Stimulated activated CD4-positive, alpha-beta T cell treated with anti-CD3 and anti-CD28 coated beads, Interleukin-2, amount 100 ng/mL, for 24 hours (primary cell): ENCODE measurements around the gene CBX4.

ENCODE experiments used
- DNase-seq, 2 donors: peaks; one replicate each; pipeline ENCODE4 v3.0.0-alpha.2; 2020

Gene CBX4

DNA sequence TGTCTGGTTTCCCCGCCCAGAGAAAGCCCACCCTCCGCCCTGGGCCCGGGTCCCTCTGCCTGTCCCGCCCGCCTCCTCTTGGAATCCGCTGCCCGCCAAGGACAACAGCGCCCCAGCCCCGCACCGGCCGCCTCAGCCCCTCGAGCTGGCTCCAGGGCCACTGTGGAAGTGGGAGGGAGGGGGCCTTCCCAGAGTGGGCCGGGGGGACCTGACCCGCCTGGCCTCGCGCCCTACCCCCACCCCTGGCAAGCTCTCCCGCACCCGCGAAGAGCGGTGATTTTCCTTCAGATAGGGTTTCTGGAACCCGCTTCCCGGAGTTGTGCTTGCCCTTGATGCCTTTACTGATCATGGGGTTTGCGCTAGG, 40.1 kb downstream of the CBX4 start:
- DNase-seq, result no peak

DNA sequence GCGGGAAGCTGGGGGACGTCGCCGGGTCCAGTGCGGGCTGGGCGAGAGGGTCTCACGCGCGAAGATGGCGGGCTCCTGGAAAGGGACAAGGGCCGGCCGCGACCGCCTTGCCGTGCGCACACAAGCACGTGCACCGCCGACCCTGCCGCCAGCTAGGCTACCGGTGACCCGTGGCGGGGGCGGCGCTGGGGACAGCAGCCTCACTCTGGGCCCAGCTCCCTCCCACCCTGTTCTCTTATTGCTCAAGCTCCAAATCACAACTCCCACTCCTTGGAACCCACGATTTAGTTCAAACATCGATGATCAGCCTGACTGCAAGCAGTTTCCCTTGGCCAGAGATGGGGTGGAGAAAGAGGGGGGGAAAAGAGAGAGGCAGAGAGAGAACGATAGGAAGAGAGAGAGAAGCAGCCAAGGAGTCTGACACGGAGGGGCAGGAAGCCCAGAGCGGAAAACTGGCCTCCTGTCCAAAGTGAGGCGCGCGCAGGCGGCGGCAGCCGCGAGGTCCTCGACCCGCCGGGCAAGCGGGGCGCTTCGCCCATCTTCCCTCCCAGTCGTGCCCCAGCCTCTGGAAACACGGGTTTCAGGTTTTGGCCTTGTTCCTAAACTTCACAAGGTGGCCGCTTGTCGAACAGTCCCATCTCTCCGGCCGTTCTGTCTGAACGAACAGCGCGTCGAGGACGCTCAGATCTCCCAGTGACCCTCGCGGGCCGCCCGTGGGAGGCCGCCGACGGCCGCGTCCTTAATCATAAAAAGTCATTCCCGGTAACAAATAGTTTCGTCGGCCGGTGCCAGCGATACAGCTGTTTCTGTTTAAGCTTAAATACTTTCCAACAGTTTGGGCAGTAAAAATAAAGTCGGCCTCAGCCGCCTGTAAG, 40.7 kb downstream of the CBX4 start:
- peak in 1 of 2 donors; percentile 26 for DNase-seq

DNA sequence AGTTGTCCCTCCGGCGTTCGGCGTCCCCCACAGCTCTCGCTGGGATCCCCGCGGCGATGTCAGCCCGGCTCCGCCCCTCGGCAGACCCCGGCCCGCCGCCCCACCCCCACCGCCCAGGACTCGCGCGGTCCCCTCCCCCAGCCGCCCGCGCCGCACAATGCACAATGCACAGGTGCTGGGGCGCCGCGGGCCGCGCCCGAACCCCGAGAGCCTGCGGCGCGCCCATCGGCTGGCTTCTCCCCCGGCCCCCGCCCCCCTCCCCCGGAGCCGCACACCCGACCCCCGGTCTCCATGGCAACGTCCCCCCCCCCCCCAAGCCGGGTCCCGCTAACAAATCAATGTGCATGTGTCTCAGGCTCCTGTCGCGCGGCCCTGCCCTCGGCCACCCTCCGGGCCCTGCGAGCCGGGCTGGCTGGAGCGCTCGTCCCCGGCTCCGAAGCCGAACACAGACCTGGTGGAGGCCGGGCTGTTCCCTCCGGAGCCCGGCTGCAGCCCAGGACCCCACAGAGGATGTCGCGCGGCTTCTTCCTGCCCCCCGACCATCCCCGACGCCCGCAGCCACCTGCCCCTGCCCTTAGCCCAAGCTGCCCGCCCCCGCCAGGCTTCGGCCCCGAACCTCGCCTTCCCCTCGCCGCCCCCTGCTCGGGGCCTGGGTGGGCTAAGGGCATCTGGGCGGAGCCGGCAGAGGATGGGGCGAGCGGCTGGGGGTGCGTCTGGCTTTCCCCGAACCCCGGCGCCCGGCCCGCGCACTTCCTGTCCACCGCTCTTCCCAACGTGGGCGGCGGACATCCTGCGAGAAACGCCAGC, 41.5 kb downstream of the CBX4 start:
- no peak for DNase-seq

DNA sequence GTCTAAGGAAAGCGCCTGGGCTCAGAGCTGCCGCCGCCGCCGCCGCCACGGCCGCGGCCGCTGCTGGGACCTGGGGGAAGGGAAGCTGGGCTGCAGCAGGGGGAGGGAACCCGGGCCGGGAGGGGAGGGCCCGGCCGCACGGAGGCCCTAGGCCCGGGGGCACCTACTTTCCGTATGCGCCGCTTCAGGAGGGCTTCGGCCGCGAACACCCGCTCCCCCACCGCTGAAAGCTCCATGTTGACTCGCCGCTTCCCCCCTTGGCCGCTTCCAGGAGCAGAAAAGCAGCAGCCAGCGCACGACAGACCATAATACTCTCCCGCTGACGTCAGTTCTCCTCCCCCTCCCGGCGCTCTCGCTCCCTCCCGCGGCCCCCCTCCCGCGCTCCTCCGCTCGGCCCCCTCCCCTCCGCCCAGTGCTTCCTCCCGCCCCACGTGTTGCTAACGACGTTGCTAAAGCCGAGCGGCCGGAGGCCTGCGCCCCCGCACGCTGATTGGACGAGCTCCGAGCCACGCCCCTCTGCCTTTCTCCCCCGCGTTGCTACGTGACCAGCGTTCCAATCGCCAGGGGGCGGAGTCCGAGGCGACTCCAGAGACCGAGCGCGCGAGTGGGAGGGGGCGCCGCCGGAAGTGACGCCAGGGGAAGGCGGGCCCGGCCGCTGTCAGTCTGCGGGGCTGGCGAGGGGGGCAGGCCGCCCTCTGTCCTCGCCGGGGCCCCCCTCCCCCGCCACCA, 42.3 kb downstream of the CBX4 start, which contains the start of gene CBX8:
TSS of gene CBX8 (minus strand) at position 315 of the 729 bp plus-strand sequence. CDS start at position 236, 79 bp downstream.
- DNase-seq, result peak; percentile 99 to 100

DNA sequence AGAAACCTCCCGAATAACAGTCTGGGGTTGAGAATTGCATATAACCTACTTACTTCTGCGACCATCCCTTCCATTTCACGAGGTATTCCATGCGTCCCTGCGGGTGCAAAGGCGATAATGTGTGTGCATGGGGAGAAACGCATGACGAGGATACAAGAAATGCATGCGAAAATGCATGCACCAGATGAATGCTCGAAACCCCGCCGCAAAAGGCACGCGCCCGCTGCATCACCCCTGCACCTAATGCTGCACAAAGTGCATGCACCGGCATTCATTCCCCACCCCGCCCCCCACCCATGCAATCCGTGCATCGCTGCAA, 42.8 kb downstream of the CBX4 start:
- no peak for DNase-seq

DNA sequence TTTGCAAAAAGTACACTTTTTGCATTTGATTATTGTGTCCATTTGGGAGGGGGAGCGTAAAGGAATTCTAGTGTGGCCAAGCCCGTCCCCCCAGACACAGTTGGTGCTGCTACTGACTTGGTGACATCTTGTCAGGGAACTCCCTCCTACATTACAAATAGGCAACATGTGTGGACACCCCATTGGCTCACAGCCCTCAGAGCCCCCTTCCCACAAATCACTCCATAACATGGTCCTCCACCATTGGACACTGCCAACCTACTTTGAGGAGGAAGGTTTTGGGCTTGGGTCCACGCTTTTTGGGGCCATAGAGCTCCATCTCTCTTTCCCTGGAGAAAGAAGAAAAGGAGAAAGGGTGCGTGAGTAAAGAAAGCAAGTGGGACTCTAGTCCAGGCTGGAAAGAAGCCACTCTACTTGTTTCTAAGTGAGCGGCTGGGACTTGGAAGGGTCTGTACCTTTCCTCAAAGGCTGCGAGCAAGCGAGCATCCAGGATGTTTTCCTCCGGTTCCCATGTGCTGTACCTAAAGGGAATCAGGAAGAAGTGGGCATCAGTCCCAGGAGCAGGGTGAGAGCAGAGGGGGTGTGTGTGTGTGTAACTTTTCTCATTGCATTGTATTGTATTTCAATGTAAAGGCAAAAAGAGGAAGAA, 43.3 kb downstream of the CBX4 start:
- DNase-seq, result no peak

DNA sequence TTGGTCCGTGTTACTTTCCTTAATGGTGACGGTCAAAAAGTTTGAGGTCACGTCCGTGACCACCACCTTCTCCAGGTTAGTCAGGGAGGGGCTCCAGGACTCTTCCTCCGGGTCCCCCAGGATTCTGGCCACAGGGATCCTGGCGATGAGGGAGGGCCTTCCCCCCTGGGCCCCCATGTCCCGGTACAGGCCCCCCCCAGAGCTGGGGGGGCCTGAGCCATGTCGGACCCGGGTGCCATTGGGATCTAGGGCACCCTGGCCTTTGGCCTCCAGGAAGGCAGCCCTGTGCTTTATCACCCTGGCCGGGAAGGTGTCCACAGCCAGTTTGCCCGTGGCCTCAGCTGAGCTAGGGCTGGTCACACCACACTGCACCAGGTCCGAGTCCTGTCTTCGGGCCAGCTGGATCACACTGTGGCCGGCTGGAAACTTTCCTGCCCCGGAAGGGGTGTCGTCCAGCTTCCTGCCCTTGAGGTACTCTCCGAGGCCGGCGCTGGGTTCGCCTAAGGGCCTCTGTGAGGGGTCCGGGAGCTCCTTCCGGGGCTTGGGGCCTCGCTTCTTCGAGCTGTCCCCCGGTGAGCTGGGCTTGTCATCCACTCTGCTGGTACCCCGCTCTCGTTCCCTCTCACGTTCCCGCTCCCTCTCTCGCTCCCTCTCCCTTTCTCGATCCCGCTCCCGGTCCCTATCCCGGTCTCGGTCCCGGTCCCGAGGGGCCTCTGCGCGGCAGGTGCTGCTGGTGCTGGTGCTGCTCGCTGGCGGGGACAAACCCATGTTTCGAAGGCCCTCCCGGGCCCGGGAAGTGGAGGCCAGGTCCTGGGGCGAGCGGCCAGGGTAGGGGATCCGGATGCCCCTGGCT, 44.4 kb downstream of the CBX4 start:
- no peak for DNase-seq

DNA sequence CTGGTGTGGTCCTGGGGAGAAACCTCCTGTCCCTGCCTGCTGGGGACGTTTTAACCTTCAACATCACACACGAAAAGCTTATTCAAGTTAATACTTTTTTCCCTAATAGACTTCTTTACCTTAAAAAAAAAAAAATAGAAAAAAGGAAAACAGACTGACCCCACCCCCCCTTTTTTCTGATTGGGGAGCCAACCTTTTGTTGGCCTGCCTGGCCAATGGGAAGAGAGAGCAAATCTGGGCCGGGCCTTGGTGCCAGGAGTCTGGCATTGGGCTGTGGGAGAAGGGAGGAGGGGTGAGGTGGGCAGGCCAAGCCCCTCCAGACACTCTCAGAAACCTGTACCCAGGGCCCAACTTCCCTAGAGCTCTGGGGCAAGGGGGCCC, 45.3 kb downstream of the CBX4 start:
- no peak for DNase-seq

DNA sequence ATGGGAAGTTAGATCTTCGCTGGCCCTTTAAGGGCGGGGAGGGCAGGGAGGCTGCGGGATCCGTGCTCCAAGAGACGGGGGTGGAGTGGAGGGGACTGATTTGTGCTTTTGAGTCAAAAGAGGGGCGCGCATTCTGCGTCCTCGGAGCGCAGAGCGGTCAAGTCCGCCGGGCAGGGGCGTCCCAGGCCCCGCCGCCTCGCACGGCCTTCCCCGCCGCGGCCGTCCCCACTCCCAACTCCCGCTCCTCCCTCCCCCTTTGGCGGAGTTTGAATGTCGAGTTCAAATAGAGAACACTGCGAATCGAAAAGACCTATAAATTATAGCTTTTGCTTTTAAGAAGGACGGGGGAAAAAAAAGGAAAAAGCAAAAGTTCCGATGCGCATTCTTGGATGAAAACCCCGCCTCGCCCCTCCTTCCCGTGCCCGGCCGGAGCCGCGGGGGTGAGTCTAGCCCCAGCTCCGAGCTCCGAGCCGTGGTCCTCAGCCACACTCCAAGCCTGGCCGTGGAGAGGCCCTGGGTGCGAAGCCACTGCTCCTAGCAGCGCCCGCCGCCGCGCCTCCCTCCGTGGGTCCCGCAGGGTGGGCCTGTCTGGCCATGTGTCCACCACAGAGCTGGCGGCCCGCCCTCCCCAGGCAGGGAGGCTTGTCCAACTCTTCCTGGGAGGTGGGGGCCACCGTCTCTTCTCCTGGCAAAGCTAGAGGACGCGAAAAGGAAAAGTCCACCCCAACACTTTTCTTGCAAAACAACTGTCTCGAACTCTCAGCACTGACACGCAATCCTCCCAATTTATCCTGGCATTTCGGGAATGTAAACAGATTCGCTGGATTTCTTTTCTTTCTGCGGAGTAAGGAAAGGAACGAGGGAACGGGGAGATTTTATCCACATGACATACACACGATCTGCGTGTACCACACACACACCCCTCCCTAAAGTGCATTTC, 46.0 kb downstream of the CBX4 start:
- no peak for DNase-seq

DNA sequence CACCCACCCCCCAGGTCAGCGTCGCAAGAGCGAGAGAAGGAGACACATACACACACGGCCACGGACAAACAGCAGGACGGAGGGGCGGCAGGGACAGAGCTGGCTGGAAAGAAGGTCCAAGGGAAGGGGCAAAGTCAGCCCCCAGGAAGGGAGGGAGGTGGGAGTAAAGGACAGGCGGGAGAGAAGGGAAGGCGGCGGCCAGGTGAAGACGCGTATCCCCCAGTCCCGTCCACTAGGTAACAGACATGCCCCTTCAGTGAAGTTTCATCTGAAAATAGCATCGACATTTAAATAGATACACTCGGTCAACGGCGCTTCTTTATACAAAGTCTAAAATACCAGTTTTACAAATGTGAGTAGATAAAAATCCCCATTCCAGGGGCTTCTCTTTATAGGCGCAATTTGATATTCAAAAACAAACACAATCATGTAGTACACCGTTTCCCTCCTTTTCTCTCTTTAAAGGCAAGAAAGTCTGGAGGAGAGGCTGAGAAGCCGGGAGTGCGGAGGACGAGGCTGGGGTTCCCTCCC, 46.8 kb downstream of the CBX4 start:
- DNase-seq, result no peak

DNA sequence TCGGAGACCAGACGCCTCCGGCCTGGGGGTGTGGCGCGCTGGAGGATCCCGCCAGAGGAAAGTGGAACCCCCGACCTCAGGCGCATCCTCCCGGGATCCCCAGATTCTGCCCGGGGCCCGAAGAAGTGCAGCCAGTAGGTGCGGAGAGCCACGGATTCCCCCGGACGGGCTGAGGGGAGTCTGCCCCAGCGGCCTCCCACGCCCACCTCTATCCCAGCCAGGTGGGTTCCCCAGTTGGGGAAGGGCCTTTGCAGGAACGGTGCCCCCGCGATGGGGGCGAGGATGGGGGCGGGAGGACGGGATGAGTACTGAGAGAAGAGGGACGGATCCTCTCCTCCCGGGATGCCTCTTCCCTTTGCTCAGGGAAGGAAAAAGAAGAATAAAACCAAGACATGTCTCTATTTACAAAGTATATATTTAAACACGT, 47.5 kb downstream of the CBX4 start:
- no peak for DNase-seq

DNA sequence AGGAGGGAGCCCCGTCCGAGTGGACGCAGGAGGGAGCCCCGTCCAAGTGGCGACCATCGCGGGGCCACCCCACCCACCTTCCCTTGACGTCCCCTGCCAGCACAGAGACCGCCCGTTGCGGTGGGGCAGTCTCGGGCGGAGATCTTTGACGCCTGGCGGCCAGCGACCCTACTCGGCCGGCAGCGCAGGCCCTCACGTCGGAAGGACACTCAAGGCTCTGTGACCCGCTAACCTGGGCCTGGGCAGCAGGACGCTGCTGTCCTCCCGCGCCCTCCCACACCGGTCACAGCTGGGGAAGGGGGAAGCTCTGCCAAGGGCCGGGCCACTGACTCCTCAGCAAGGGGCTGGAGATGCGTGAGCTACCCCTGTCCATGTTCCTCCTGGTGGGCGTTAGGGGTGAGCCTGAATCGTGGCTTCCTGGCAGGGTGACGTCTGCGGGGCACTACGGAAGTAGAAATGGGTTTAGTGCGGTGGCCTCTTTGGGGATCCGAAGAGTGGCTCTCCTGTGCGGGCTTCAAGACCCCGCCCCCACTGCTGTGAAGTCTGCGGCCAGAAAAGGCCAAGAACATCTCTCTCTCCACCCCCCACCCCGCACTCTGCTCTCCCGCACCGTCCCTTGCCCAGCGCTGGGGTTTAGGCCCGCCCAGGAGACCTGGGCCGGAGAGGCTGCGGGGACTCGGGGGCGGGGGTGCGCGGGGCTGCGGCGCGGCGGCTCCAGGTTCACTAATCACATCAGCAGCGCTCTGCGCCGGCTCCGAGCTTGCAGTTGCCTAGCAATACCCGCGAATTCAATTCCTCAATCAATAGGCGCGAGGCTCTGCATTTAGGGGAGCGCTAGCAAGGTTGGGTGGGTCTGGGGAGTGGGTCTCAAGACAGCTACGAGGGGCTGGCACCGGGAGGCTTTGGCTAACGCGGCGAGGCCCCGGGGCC, 48.2 kb downstream of the CBX4 start:
- DNase-seq, result no peak

DNA sequence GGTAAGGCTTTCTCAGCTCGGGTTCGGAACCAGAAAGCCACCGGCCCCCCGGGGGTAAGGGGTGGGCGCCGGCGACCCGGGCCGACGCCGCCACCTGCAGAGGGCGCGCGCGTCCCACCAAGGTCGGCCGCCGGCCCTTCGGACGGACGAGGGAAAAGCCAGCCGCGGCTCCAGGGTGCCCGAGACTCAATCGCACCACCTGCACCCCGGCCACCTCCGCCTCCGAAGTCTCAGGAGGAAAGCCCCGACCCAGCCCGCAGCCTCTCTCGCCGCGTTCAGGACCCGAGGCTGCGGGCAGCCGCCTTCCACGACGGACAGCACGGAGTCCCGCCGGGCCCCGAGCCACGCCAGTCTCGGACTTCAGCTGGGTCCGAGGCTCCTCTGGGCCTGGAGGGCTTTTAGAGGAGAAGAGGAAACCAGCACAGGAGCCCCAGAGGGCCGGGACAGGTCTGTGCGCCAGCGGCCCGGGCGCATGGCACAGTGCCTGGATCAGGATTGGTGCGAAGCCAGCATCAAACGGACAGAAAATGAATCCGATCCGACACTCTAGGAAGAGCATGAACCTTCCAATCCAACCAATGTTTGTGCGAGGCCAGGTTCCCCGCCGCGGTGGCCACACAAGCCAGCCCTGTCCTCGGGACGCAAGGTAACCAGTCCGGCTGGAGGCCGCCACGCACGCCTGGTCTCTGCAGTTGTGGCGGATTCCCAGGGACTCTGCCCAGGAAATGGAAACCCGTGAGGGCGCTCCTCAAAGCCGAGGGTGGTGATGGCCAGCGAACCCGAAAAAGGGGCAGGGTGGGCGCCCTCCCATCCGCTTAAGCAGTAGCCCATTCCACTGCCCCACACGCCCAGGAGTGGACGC, 49.1 kb downstream of the CBX4 start:
- DNase-seq, result peak in 1 of 2 donors; percentile 55

DNA sequence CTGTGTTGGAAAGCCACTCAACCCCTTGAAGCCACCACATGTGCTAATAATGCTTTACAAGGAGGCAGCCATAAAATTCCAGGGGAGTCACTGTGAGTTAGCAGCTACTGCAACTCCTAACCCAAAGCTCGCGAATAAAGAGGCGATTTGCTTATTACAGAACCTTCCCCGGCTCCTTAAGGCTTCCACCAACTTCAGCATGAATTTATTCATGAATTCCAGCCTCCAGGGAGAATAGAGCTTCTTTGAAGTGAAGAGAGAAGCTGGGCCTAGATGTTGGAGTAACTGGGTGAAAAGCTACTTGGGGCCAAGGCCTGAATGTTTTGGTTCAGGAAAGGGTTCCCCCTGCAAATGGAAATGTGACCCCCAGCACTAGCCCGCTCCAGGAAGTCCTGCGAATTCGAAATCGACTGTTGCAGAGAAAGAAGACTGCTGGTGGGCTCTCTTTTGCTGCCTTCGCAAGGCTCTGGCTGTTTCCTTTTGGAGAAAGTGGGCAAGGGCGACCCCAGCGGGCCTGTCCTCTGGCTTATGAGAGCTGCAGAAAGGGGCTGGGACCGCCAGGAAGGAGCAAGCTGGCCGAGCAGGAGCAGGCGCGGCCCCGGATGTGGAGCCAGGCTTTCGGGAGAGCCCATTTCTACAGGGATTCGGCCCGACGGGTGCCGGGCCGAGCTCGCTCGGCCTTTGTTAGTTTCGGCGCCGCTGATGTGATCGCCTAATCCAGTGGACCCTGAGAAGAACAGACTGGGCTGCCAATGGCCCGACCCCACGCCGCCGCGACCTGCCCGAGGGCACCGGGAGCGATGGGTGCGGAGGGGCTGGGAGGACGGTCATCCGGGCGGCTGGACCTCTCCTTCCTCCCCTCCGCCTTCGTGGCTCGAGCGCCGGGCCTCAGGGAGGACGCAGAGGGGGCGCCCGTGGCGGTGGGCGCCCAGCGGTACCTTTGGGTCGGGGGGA, 50.0 kb downstream of the CBX4 start:
- DNase-seq, result no peak

DNA sequence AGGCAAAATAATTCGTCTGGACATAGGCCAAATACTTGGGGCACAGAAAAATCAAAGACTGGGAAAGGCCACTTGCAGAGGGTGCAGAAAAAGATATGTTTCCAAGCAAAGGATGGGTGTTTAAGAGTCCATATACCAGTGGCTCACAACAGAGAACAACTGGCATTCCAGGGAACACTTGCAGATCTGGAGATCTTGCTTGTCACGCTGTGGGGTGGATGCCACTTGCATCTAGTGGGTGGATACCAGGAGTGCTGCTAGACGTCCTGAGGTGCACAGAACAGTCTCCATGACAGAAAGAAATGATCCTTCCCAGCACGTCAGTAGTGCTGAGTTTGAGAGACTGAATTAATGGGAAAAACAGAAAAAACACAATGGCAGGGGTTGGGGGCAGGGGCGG, 50.8 kb downstream of the CBX4 start:
- DNase-seq, result no peak

DNA sequence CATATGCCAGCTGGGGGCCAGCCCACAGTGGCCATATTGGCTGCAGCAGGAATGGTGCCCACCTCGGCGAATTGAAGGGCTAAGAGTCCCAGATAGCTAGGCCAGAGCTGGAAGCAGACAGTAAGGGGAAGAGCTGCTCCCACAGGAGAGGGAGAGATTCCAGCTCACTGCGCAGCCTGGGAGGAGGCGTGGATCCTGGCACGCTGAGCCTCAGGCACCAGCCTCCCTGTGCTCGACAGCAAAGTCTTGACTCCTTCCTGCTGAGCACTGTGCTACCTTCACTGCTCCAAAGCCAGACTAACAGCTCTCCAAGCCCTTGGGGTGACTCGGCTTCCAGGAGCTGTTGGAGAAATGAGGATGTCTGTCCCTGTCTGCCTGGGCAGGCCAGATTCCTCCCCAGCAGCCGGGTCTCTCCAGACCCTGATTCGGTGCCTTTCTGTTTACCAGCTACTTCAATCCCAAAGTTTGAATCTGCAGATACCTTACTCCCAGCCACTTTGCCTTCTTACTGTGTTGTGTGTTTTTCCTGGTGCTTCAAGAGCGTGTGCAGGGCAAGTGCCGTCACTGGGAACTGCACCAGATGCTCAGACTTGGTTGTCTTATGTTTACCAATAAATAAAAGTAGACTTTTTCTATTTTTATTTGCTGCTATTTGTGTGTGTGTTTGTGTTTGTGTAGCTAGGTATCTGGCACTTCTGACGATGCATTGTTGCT, 52.2 kb downstream of the CBX4 start:
- no peak for DNase-seq
